Brain microvascular endothelial cell (primary cell): ENCODE results near the gene TMEM179.

ENCODE experiments used
- DNase-seq: peaks from one replicate; pipeline ENCODE4 v3.0.0-alpha.2; 2020
- H3K27ac ChIP-seq: fragments of 250-450 bp; sonication (Bioruptor Pico); 2 replicates; pipeline ENCODE4 v1.5.1; 2020; ENCODE audit warnings: mild to moderate bottlenecking, moderate library complexity
- H3K27me3 ChIP-seq: fragments of 250-450 bp; sonication (Bioruptor Pico); replicated peaks from 2 replicates; pipeline ENCODE4 v1.5.1; 2020; ENCODE audit warnings: mild to moderate bottlenecking
- H3K36me3 ChIP-seq: fragments of 250-450 bp; sonication (Bioruptor Pico); replicated peaks from 2 replicates; pipeline ENCODE4 v1.5.1; 2020; ENCODE audit warnings: mild to moderate bottlenecking
- H3K4me3 ChIP-seq: 2 replicates; pipeline ENCODE4 v1.5.1; 2011; ENCODE audit warnings: low read depth, mild to moderate bottlenecking, control low read depth, low read length, moderate library complexity
- in situ Hi-C: cut with HindIII; loops from 2 replicates; pipeline ENCODE4 v1.10.0; 2017; ENCODE audit warnings: low sequenced_read_pairs, low pct_ligation_motif_present
- TF ChIP-seq, protein P1 (sequence below): IDR thresholded peaks from 2 replicates; pipeline ENCODE4 v1.5.1; 2011; ENCODE audit warnings: low read depth, mild to moderate bottlenecking, moderate library complexity, low read length, control low read depth, inconsistent platforms; ENCODE audit errors: missing control alignments

The TMEM179 gene

DNA sequence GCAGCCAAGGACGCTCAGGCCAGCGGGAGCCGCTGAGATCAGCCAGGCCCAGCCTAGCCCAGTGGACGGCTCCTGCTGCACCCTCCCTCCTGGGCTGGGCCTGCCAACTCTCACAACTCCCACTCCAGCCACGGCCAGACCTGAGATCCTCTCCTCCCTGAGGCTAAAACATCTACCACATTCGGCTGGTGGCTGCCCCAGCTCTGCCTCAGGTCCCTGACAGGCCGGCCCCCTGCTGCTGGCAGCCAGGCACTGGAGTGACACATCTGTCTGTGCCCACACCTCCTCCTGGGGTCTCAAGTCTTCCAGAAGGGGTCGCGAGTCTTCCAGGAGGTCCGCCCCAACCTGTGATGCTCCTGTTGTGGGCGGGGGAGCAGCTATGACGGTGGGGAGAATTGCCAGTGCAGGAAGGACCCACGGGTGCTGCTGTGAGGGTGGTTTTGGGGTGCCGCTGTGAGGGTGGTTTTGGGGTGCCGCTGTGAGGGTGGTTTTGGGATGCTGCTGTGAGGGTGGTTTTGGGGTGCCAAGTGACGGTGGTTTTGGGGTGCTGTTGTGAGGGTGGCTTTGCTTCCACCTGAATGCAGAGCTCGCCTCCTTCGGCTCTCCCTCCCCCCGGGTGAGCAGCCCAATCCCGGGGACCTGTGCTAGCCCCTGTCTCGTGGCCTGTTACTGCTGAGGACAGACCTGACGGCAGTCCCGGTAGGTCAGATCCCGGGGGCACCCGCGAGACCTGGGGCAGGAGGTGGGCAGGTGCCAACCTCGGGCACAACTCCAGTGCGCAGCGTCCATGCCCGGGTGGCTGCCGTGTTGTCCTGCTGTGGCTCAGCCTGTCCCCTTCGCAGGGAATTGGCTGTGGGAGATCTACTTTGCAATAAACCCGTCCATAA lies 52.5 kb downstream of the TMEM179 start:
- no peak for DNase-seq

DNA sequence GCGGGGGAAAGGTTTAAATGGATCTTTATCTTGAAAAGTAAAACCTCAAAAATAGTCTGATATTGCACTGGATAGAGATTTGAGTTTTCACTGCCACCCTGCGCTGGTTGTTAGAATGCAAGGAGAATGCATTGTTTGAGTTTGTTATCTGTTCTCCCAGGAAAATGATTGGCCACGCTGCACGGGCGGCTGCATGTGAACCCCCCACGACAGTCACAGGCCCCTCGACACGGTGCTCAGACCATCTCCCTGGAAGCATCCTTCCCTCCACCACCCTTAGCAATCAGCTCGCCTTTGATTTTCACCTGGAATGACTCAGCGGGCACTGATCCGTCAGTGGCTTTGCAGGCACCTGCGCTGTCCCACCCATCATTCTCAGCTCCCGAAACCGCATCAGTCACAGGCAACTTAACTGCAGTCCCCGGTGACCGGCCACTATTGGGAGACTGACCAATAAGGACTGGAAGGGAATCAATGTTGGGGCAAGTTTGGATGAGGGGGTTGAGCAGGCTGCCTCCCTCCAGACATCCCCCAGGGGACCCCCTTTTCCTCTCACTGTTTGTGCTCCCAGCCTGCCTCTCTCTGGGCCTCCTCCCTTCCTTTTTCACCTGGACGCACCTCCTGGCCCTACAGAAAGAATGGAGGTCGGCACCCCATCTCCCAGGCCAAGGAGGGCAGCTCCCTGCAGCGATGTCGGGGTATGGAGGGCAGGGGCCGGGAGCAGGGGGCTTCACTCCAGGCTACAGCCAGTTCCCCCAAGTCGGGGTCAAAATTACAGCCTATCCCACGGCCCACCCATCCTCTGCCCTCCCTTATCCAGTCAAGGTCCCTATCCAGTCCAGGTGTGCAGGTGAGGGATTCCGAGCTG lies 53.5 kb downstream of the TMEM179 start:
- Histone ChIP-seq H3K27ac (no peak overlapping the region), H3K36me3 (no peaks in the 10 kb centered on the region), H3K27me3 (no peaks in the 10 kb centered on the region), H3K4me3 (no peak overlapping the region)
- in situ Hi-C loops: no loop called here
- no peak for DNase-seq
- TF ChIP-seq, protein P1, sequence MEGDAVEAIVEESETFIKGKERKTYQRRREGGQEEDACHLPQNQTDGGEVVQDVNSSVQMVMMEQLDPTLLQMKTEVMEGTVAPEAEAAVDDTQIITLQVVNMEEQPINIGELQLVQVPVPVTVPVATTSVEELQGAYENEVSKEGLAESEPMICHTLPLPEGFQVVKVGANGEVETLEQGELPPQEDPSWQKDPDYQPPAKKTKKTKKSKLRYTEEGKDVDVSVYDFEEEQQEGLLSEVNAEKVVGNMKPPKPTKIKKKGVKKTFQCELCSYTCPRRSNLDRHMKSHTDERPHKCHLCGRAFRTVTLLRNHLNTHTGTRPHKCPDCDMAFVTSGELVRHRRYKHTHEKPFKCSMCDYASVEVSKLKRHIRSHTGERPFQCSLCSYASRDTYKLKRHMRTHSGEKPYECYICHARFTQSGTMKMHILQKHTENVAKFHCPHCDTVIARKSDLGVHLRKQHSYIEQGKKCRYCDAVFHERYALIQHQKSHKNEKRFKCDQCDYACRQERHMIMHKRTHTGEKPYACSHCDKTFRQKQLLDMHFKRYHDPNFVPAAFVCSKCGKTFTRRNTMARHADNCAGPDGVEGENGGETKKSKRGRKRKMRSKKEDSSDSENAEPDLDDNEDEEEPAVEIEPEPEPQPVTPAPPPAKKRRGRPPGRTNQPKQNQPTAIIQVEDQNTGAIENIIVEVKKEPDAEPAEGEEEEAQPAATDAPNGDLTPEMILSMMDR: no peak

More for the DNA sequence above, 52.5 kb downstream of the TMEM179 start:
- in situ Hi-C loops: no loop called here
- no peaks in the 10 kb centered on the region for H3K36me3 ChIP-seq
- H3K27ac ChIP-seq: no peak overlapping the region
- H3K27me3 ChIP-seq: no peaks in the 10 kb centered on the region
- H3K4me3 ChIP-seq: no peak overlapping the region
- TF ChIP-seq, protein P1: no peak

DNA sequence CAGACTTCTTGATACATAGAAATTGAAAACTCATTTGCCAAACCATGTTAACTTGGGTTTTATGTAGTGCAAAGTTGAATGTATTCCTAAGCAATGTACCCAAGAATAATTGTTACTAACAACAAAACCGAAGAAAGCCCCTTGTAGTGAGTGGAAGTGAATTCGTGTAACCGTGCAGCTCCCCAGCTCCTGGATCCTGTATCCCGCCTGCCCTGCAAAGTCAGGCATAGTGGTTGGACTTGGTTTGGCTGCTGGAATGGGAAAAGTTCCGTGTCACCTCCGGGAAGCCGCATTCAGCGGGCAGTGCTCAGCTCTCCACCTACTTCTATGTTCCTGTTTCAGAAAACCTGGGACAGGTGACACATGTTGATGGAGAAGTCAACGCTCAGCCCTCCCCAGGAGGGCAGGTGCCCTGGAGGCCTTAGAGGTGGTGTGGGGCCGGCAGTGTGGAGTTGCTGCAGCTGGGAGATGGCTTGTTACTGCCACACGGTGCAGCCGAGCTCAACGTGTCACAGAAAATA lies 54.2 kb downstream of the TMEM179 start:
- H3K36me3 ChIP-seq: no peaks in the 10 kb centered on the region
- no peaks in the 10 kb centered on the region for H3K27me3 ChIP-seq
- in situ Hi-C loops: no loop called here

DNA sequence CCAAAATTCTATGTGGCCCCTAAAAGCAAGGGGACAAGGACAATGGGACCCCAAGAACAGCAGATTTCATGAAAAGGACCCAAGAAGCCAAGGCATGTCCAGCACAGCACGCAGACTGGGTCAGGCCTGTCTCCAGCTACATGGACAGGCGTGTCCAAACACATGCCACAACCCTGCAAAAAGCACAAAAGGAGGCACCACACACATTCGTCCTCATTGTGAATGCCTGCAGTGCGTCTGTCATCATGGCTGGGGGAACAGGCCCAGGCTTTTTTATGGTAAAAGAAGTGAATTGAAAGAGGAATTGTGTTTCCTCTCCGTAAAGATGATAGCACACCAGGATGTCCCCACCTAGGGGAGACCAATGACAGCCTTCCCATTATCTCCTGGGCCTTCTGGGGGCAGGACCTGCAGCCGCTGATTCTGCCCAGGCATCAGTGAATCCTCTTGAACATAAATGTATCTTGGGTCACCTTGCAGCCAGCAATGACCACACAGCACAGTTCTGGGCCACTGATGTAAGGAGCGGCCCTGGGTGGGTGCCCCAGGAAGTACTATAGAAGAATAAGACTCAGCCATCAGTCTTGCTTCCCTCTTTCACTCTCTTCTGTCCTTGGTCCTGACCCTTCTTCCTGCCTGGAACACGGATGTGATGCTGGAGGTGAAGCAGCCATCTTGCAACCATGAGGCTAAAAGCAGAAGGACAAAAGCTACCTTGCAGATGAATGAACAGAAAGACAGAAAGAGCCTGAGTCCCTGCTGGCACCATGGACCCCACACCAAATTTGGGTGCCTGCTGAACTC lies 54.8 kb downstream of the TMEM179 start:
- TF ChIP-seq, protein P1: no peak
- Histone ChIP-seq H3K27me3 (no peaks in the 10 kb centered on the region), H3K4me3 (no peak overlapping the region), H3K36me3 (no peaks in the 10 kb centered on the region), H3K27ac (no peak overlapping the region)
- in situ Hi-C loops: no loop called here
- DNase-seq: no peak

More for the DNA sequence above, 54.2 kb downstream of the TMEM179 start:
- TF ChIP-seq, protein P1: no peak
- Histone ChIP-seq H3K27ac (no peak overlapping the region), H3K4me3 (no peak overlapping the region)
- no peak for DNase-seq

DNA sequence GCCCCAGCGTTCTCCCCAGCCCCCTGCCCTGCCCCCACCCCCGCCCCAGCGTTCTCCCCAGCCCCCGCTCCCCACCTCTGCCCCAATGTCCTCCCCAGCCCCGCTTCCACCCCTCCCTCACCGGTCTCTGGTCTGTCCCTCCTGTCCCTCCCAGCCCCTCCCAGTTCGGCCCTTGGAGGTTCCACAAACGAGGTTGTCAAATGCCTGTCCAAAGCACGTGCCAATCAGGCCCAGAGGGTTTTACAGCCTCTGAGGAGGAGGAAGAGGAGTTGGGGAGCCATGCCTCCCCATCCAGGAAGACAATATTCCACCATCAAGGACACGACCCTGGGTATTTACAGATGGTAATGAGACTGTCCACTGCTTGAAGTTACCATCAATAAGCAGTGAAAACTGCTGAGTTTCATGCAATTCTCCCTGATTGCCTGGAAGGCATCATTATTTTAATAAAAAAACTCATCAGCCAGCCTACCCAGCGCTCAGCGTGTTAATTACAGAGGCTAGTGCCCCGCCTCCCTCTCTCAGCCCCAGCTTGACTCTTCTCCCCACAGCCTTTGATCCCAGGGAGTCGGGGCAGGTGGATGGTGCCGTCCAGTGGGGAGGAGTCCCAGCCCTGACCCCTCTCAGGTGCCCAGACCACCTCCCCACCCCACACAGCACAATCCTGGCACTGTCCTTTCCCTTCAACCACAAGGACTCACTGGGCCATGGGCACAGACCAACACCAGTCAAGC lies 55.6 kb downstream of the TMEM179 start:
- no peak for DNase-seq
- TF ChIP-seq, protein P1: no peak
- no peaks in the 10 kb centered on the region for H3K27me3 ChIP-seq
- no peak overlapping the region for H3K27ac ChIP-seq
- no peaks in the 10 kb centered on the region for H3K36me3 ChIP-seq
- H3K4me3 ChIP-seq: no peak overlapping the region
- in situ Hi-C loops: no loop called here
